Endothelial cell of umbilical vein (primary cell): ENCODE data around the gene BCAP31.

Experiments
- EZH2 ChIP-seq: IDR thresholded peaks from 2 replicates; pipeline ENCODE4 v1.6.1; 2012; ENCODE audit warnings: borderline replicate concordance, low read depth, mild to moderate bottlenecking, moderate library complexity, low read length, inconsistent platforms; ENCODE audit not compliant: severe bottlenecking
- FOS ChIP-seq: IDR thresholded peaks from 2 replicates; pipeline ENCODE4 v1.6.1; 2011; ENCODE audit warnings: mild to moderate bottlenecking, low read length, moderate library complexity, borderline replicate concordance; ENCODE audit not compliant: insufficient read depth
- GATA2 ChIP-seq: IDR thresholded peaks from 2 replicates; pipeline ENCODE4 v1.7.0; 2011; ENCODE audit warnings: low read depth, mild to moderate bottlenecking, moderate library complexity, mixed read lengths, low read length; ENCODE audit not compliant: insufficient read length, insufficient read depth
- JUN ChIP-seq: IDR thresholded peaks from 2 replicates; pipeline ENCODE4 v1.6.1; 2011; ENCODE audit warnings: borderline replicate concordance, low read depth; ENCODE audit not compliant: insufficient read length, insufficient read depth
- MYC ChIP-seq: IDR thresholded peaks from one replicate; pipeline ENCODE4 v1.6.1; 2011; ENCODE audit warnings: mild to moderate bottlenecking, low read depth, low read length
- POLR2A ChIP-seq: IDR thresholded peaks from 2 replicates; pipeline ENCODE4 v1.6.1; 2012; ENCODE audit warnings: low read depth, mild to moderate bottlenecking, control low read depth, low read length
- POLR2AphosphoS5 ChIP-seq: IDR thresholded peaks from 2 replicates; pipeline ENCODE4 v1.6.1; 2012; ENCODE audit warnings: low read depth, mild to moderate bottlenecking, control low read depth, low read length, moderate library complexity; ENCODE audit not compliant: insufficient read depth
- TF ChIP-seq, protein P1 (sequence below), 2 donors: IDR thresholded peaks; 1 replicate in 1 of 2; 2 replicates in 1 of 2; pipeline ENCODE4 v1.5.1; 2011; ENCODE audit warnings: low read length in 2 of 2, mild to moderate bottlenecking in 2 of 2, moderate library complexity in 2 of 2, control low read depth in 1 of 2, inconsistent platforms in 1 of 2, low read depth in 1 of 2; ENCODE audit not compliant: insufficient read depth in 1 of 2; ENCODE audit errors: extremely low read depth in 1 of 2
- TF ChIP-seq, protein P2 (sequence below): IDR thresholded peaks from 2 replicates; pipeline ENCODE4 v1.6.1; 2011; ENCODE audit not compliant: insufficient read depth, insufficient read length

DNA sequence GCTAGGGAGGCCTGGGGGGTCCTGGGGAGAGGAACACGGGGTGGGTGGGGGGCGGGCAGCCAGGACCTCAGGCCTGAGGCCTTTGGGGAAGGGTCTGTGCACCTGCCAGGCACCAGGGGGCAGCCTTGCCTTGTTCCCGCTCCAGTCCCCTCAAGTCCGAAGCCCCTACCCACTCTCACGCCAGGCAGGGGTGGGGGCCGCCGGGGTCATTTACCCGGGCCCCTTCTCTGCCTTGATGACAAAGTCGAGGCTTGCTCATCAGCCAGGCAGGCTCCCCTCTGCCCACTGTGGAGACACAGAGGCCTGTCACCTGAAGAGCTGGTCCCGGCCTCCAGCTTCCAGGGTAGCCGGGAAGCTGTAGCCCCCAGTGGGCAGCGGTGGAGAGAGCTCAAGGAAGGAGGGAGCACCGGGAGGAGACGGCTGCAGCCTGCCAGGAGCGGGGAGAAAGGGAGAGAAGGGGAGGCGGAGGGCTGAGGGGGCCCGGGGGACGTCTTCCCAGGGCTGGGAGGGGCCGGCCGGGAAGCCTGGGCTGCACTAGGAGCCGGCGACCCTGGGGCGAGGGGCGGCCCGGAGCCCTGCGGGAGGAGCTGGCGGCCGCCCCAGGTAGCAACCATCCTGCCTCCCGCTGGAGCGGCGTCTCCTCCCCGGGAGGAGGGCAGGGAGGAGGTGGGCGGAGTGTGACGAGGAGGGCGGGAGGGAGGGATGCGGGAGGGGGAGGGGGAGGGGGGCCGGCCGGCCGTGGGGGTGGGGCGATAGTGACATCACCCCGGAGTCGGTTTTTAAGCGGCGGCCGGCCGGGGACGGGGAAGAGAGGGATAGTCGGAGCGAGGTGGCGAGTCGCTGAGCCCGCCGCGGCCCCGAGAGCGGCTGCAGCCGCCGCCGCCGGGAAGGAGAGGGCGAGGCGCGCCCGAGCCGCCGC lies 36.8 kb downstream of the BCAP31 start, which contains the start of gene SLC6A8:
- TF ChIP-seq POLR2A, result peak; percentile 40
- TF ChIP-seq, protein P1, sequence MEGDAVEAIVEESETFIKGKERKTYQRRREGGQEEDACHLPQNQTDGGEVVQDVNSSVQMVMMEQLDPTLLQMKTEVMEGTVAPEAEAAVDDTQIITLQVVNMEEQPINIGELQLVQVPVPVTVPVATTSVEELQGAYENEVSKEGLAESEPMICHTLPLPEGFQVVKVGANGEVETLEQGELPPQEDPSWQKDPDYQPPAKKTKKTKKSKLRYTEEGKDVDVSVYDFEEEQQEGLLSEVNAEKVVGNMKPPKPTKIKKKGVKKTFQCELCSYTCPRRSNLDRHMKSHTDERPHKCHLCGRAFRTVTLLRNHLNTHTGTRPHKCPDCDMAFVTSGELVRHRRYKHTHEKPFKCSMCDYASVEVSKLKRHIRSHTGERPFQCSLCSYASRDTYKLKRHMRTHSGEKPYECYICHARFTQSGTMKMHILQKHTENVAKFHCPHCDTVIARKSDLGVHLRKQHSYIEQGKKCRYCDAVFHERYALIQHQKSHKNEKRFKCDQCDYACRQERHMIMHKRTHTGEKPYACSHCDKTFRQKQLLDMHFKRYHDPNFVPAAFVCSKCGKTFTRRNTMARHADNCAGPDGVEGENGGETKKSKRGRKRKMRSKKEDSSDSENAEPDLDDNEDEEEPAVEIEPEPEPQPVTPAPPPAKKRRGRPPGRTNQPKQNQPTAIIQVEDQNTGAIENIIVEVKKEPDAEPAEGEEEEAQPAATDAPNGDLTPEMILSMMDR (IDR thresholded peaks at IDR 0.05; ENCODE audit: extremely low read depth in 1 of 2, insufficient read depth in 1 of 2, low read depth in 1 of 2, low read length in 2 of 2), result peak in 1 of 2 donors; percentile 55
- TF ChIP-seq EZH2, result no peak
- TF ChIP-seq JUN, result no peak
- TF ChIP-seq POLR2AphosphoS5, result peak; percentile 50
- TF ChIP-seq, protein P2, sequence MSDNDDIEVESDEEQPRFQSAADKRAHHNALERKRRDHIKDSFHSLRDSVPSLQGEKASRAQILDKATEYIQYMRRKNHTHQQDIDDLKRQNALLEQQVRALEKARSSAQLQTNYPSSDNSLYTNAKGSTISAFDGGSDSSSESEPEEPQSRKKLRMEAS, result no peak
- TF ChIP-seq GATA2, result no peak
- no peak for TF ChIP-seq MYC
- TF ChIP-seq FOS, result no peak
